Neural progenitor cell (in vitro differentiated cells): ENCODE data around the gene CAMKMT. TPM values are rescaled to one million over a fixed set of nuclear protein-coding genes. Genes with fewer than 3 reads are reported as not detected.

Experiments used
- DNase-seq: peaks from one replicate; pipeline ENCODE4 v3.0.0-alpha.2; 2016; ENCODE audit warnings: low spot score
- H2AFZ ChIP-seq: fragments of 200-600 bp; sonication (generic); replicated peaks from 2 replicates; pipeline ENCODE4 v1.6.1; 2016; ENCODE audit warnings: antibody characterized with exemption
- H3F3A ChIP-seq: fragments of 200-600 bp; sonication (generic); 2 replicates; pipeline ENCODE4 v1.6.1; 2016; ENCODE audit warnings: antibody characterized with exemption, low read depth
- H3K27ac ChIP-seq: fragments of 200-600 bp; sonication (generic); 2 replicates; pipeline ENCODE4 v1.5.1; 2016; ENCODE audit warnings: mild to moderate bottlenecking
- H3K27me3 ChIP-seq: fragments of 200-600 bp; sonication (generic); 2 replicates; pipeline ENCODE4 v1.6.1; 2016; ENCODE audit warnings: mild to moderate bottlenecking, moderate library complexity
- H3K36me3 ChIP-seq: fragments of 200-600 bp; sonication (generic); 2 replicates; pipeline ENCODE4 v1.5.1; 2016
- H3K4me1 ChIP-seq: fragments of 200-600 bp; sonication (generic); 2 replicates; pipeline ENCODE4 v1.6.1; 2016; ENCODE audit warnings: mixed run types
- H3K4me2 ChIP-seq: fragments of 200-600 bp; sonication (generic); 2 replicates; pipeline ENCODE4 v1.6.1; 2016
- H3K4me3 ChIP-seq: fragments of 200-600 bp; sonication (generic); 2 replicates; pipeline ENCODE4 v1.5.1; 2016
- H3K79me2 ChIP-seq: fragments of 200-600 bp; sonication (generic); 2 replicates; pipeline ENCODE4 v1.6.1; 2016; ENCODE audit warnings: low read depth
- H3K9ac ChIP-seq: fragments of 200-600 bp; sonication (generic); 2 replicates; pipeline ENCODE4 v1.6.1; 2016
- H3K9me3 ChIP-seq: fragments of 200-600 bp; sonication (generic); 2 replicates; pipeline ENCODE4 v1.5.1; 2016; ENCODE audit warnings: low read depth
- H4K20me1 ChIP-seq: fragments of 200-600 bp; sonication (generic); 2 replicates; pipeline ENCODE4 v1.6.1; 2016; ENCODE audit warnings: low read depth
- H3K27ac Mint-ChIP-seq: 3 replicates; pipeline ENCODE4 v1.8.0; 2021; ENCODE audit warnings: mixed read lengths
- H3K27me3 Mint-ChIP-seq: 2 replicates; pipeline ENCODE4 v1.8.0; 2022; ENCODE audit warnings: low read depth, mild to moderate bottlenecking, inconsistent platforms, moderate library complexity, mixed read lengths; ENCODE audit not compliant: insufficient read depth
- H3K36me3 Mint-ChIP-seq: 3 replicates; pipeline ENCODE4 v1.8.0; 2021; ENCODE audit warnings: mixed read lengths
- H3K4me1 Mint-ChIP-seq: 3 replicates; pipeline ENCODE4 v1.8.0; 2021; ENCODE audit warnings: mixed read lengths
- H3K4me3 Mint-ChIP-seq: 3 replicates; pipeline ENCODE4 v1.8.0; 2021; ENCODE audit warnings: mild to moderate bottlenecking, moderate library complexity, mixed read lengths
- H3K9me3 Mint-ChIP-seq: 3 replicates; pipeline ENCODE4 v1.8.0; 2020; ENCODE audit warnings: mixed read lengths
- EZH2 ChIP-seq: fragments of 200-600 bp; sonication (generic); IDR thresholded peaks from 2 replicates; pipeline ENCODE4 v1.6.1; 2017; ENCODE audit warnings: antibody characterized with exemption, mild to moderate bottlenecking, moderate library complexity
- EZH2phosphoT487 ChIP-seq: fragments of 200-600 bp; sonication (generic); IDR thresholded peaks from 2 replicates; pipeline ENCODE4 v1.6.1; 2017; ENCODE audit warnings: antibody characterized with exemption
- total RNA-seq: library from RNA; depleted of rRNA; stranded (reverse); fragments of >200 nt; gene quantifications from 2 replicates; pipeline ENCODE4 v1.2.3, GENCODE V29; 2015; ENCODE audit warnings: low replicate concordance
- TF ChIP-seq, protein P1 (sequence below): fragments of 200-600 bp; sonication (generic); IDR thresholded peaks from 2 replicates; pipeline ENCODE4 v1.5.1; 2017; ENCODE audit warnings: antibody characterized with exemption, mild to moderate bottlenecking

Gene CAMKMT
- total RNA-seq, 1 donor from 2014 or later = 28.5 TPM

GRCh38 chr2:44559108-44559507 is 197.4 kb downstream of the CAMKMT start:
- H3K36me3 ChIP-seq = no peaks in the 10 kb centered on the region
- TF ChIP-seq EZH2phosphoT487 (no peak), EZH2 (no peak)
- TF ChIP-seq, protein P1, sequence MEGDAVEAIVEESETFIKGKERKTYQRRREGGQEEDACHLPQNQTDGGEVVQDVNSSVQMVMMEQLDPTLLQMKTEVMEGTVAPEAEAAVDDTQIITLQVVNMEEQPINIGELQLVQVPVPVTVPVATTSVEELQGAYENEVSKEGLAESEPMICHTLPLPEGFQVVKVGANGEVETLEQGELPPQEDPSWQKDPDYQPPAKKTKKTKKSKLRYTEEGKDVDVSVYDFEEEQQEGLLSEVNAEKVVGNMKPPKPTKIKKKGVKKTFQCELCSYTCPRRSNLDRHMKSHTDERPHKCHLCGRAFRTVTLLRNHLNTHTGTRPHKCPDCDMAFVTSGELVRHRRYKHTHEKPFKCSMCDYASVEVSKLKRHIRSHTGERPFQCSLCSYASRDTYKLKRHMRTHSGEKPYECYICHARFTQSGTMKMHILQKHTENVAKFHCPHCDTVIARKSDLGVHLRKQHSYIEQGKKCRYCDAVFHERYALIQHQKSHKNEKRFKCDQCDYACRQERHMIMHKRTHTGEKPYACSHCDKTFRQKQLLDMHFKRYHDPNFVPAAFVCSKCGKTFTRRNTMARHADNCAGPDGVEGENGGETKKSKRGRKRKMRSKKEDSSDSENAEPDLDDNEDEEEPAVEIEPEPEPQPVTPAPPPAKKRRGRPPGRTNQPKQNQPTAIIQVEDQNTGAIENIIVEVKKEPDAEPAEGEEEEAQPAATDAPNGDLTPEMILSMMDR = no peak
- H3K27me3 Mint-ChIP-seq = no peaks in the 10 kb centered on the region
- peaks cover 14% of the 10 kb centered on the region for H3K4me1 Mint-ChIP-seq
- no peaks in the 10 kb centered on the region for H3K36me3 Mint-ChIP-seq
- no peak overlapping the region for H3K27ac Mint-ChIP-seq
- H3K4me3 ChIP-seq = no peak overlapping the region
- no peak for DNase-seq
- H3K4me3 Mint-ChIP-seq = no peak overlapping the region
- no peak overlapping the region for H3K27ac ChIP-seq
- H3F3A ChIP-seq = no peaks in the 10 kb centered on the region
- H3K4me1 ChIP-seq = peaks cover 12% of the 10 kb centered on the region
- no peaks in the 10 kb centered on the region for H3K79me2 ChIP-seq
- H2AFZ ChIP-seq = no peak overlapping the region
- H3K9me3 Mint-ChIP-seq = no peaks in the 10 kb centered on the region
- H3K9me3 ChIP-seq = no peaks in the 10 kb centered on the region
- no peak overlapping the region for H3K4me2 ChIP-seq
- no peak overlapping the region for H3K9ac ChIP-seq
- no peaks in the 10 kb centered on the region for H3K27me3 ChIP-seq
- no peaks in the 10 kb centered on the region for H4K20me1 ChIP-seq

DNA sequence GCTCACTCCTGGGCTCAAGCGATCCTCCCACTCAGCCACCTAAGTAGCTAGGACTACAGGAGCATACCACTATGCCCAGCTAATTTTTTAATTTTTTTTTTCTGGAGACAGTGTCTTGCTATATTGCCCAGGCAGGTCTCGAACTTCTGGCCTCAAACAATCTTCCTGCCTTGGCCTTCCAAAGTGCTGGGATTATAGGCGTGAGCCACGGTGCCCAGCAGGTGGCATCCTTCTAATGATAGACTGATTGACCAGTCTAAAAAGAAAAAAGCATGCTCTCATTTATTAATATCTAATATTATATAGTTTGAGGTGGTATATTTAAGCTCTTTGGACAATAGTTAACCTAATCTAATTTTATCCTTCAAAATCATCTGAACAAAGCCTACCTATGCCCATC is 198.6 kb downstream of the CAMKMT start:
- Histone ChIP-seq H3K9me3 (no peaks in the 10 kb centered on the region), H3F3A (no peaks in the 10 kb centered on the region), H3K9ac (no peak overlapping the region), H3K27me3 (no peaks in the 10 kb centered on the region), H3K36me3 (no peaks in the 10 kb centered on the region), H4K20me1 (no peaks in the 10 kb centered on the region), H3K79me2 (no peaks in the 10 kb centered on the region), H2AFZ (no peak overlapping the region), H3K27ac (no peak overlapping the region), H3K4me1 (peaks cover 6% of the 10 kb centered on the region), H3K4me2 (no peak overlapping the region), H3K4me3 (no peak overlapping the region)
- H3K27ac Mint-ChIP-seq = no peak overlapping the region
- peaks cover 7% of the 10 kb centered on the region for H3K4me1 Mint-ChIP-seq
- no peaks in the 10 kb centered on the region for H3K9me3 Mint-ChIP-seq
- H3K36me3 Mint-ChIP-seq = no peaks in the 10 kb centered on the region
- H3K4me3 Mint-ChIP-seq = no peak overlapping the region
- TF ChIP-seq, protein P1 = peak; percentile 34
- TF ChIP-seq EZH2 = no peak
- no peak for DNase-seq
- no peaks in the 10 kb centered on the region for H3K27me3 Mint-ChIP-seq

- Histone ChIP-seq H4K20me1 (no peaks in the 10 kb centered on the region), H3K9me3 (no peaks in the 10 kb centered on the region), H3K27me3 (no peaks in the 10 kb centered on the region), H3K4me2 (no peak overlapping the region), H3K9ac (no peak overlapping the region), H3K4me1 (peaks cover 6% of the 10 kb centered on the region), H3K36me3 (no peaks in the 10 kb centered on the region), H3F3A (no peaks in the 10 kb centered on the region), H2AFZ (no peak overlapping the region), H3K79me2 (no peaks in the 10 kb centered on the region), H3K4me3 (no peak overlapping the region), H3K27ac (no peak overlapping the region)
- no peaks in the 10 kb centered on the region for H3K27me3 Mint-ChIP-seq
- TF ChIP-seq EZH2 (no peak), EZH2phosphoT487 (no peak)
- TF ChIP-seq, protein P1 = no peak
- H3K36me3 Mint-ChIP-seq = no peaks in the 10 kb centered on the region
- no peaks in the 10 kb centered on the region for H3K9me3 Mint-ChIP-seq
- peaks cover 2% of the 10 kb centered on the region for H3K4me1 Mint-ChIP-seq
- DNase-seq = no peak
- H3K27ac Mint-ChIP-seq = no peak overlapping the region
- no peak overlapping the region for H3K4me3 Mint-ChIP-seq
Observed at GRCh38 chr2:44560941-44561340, 199.2 kb downstream of the CAMKMT start.

DNA sequence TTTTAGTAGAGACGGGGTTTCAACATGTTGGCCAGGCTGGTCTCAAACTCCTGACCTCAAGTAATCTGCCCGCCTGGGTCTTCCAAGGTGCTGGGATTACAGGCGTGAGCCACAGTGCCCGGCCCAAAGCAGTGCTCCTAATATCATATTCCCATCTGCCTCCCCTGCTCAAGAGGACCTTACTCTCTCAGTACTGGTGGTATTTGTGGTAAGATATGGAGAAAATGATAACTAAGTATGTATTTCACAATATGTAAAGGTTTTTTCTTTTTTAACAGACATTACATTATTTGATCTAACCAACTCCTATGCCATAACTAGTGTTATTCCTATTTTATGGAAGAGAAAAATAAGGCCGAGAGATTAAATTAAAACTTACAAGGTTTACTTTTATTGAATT is 201.0 kb downstream of the CAMKMT start:
- Histone ChIP-seq H3K79me2 (no peaks in the 10 kb centered on the region), H3K9me3 (no peaks in the 10 kb centered on the region), H3K36me3 (no peaks in the 10 kb centered on the region), H3K4me2 (no peak overlapping the region), H3K27ac (no peak overlapping the region), H3K4me3 (no peak overlapping the region), H3K27me3 (no peaks in the 10 kb centered on the region), H2AFZ (no peak overlapping the region), H3F3A (no peaks in the 10 kb centered on the region), H3K9ac (no peak overlapping the region), H3K4me1 (peaks cover 13% of the 10 kb centered on the region), H4K20me1 (no peaks in the 10 kb centered on the region)
- Mint-ChIP-seq H3K4me1 (peaks cover 10% of the 10 kb centered on the region), H3K36me3 (no peaks in the 10 kb centered on the region), H3K4me3 (no peak overlapping the region), H3K27me3 (no peaks in the 10 kb centered on the region), H3K27ac (no peak overlapping the region), H3K9me3 (no peaks in the 10 kb centered on the region)
- DNase-seq = no peak
- TF ChIP-seq EZH2phosphoT487 (no peak), EZH2 (no peak)
- TF ChIP-seq, protein P1 = no peak
